Measurements from ENCODE around the gene P3H3.
A peak's percentile ranks its signal among the peaks of the same experiment; 100 is the strongest.
"Not testable (repeated sequence)": the region's sequence is repeated elsewhere in the genome, so short reads cannot be mapped to it uniquely, and the experiment has no call there.

P3H3 gene

GRCh38 chr12:6866163-6866919 is 38.1 kb downstream of the P3H3 start:
- DNase-seq (ENCODE audit: low read depth in 2 of 2), result no peak

GRCh38 chr12:6866920-6867412 is 38.8 kb downstream of the P3H3 start:
- no peak for DNase-seq (ENCODE audit: low read depth in 2 of 2)

DNA sequence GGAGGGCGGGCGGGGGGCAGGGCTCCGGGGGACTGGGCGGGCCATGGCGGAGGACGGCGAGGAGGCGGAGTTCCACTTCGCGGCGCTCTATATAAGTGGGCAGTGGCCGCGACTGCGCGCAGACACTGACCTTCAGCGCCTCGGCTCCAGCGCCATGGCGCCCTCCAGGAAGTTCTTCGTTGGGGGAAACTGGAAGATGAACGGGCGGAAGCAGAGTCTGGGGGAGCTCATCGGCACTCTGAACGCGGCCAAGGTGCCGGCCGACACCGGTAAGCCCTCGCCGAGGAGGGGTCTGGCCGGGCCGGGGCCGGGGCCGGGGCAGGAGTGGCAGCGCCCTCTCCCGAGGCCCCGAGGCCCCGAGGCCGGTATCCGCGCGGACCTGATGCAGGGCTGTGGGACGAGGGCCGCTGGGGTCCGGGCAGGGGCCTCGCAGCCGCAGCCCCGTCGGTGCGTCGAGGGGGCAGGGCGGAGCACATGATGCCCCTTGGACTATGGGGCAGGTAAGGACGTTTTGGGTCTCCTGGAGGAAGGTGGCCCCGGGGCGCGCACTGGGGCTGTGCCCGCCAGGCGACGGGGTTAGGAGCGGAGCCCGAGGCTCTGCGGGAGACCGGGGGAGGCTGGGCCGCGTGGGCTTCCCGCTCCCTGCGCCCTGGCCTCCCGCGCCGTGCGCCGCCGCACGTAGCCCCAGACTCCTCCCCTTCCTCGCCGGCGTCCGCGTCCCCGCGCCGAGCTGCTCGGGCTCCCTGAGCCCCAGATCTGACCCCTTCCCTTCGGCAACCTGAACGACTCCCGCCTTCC is 39.4 kb downstream of the P3H3 start, which contains the start of gene TPI1:
Gene TPI1, plus strand, starts transcription at position 119 of the 798 bp plus-strand sequence. Its CDS starts 36 bp downstream, at position 155.
- DNase-seq (ENCODE audit: low read depth in 2 of 2), result peak; percentile 58 to 75

DNA sequence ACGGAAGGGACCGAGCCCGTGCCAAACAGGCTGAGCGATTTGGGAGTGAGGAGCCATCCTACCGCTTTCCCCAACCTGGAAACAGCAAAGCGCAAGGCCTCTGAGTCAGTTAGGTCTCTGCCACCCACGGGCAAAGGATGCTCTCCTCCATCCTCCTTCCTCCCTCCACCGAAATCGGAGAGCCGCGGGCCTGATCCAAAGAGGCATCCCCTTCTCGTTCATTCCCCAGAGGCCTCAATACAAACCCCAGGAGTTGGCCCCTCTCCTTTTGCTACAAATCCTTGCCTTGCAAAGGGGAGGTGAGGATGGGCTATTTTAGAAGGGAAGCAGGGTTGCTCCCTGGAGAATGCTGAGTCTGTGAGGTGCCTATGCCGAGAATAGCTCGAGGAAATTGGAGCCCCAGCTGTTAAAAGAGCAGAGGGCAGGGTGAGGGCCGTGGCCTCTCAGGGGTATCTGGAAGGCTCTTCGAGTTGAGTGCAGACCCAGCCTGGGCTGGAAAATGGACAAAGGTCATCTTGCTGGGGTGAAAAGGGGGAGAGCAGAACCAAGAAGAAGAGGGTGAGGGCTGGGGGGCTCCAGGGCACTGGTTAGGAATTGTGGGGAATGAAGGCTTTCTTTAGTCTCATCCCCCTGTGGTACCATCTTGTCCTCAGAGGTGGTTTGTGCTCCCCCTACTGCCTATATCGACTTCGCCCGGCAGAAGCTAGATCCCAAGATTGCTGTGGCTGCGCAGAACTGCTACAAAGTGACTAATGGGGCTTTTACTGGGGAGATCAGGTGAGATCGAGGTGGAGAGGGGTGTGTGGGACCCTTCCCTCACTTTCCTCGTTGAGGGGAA is 40.2 kb downstream of the P3H3 start:
- no peak for DNase-seq (ENCODE audit: low read depth in 2 of 2)

DNA sequence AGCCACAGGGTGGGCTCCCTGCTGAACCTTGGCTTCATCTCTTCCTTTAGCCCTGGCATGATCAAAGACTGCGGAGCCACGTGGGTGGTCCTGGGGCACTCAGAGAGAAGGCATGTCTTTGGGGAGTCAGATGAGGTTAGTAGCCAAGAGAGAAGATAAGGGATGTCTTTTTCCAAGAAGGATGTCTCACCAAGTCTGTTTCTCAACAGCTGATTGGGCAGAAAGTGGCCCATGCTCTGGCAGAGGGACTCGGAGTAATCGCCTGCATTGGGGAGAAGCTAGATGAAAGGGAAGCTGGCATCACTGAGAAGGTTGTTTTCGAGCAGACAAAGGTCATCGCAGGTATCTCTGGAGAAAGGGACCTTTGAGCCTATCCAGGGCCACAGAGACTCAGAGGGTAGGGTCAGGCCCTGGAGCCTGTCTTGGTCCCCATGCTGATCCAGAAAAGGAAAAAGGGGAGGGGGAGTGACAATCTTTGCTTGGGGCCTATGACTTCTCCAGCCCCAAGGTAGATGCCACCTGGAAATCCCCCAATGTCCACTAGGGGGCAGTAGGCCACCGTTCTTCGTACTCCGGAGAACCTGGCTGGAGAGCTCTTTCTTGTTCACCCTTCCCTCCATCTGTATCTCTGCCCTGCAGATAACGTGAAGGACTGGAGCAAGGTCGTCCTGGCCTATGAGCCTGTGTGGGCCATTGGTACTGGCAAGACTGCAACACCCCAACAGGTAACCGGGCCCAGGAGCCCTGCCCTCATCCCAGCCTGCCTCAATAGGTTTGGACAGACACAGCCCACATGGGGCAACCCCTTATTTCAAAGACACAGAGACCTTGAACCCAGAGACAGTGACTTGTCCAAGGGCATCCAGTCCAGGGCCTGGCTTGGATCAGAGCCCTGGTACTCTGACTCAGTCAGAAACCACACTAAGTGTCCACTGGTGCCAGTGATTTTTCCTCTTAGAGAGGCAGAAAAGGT is 41.1 kb downstream of the P3H3 start:
- peak; percentile 69 to 77 for DNase-seq (ENCODE audit: low read depth in 2 of 2)

DNA sequence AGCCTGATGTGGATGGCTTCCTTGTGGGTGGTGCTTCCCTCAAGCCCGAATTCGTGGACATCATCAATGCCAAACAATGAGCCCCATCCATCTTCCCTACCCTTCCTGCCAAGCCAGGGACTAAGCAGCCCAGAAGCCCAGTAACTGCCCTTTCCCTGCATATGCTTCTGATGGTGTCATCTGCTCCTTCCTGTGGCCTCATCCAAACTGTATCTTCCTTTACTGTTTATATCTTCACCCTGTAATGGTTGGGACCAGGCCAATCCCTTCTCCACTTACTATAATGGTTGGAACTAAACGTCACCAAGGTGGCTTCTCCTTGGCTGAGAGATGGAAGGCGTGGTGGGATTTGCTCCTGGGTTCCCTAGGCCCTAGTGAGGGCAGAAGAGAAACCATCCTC is 42.1 kb downstream of the P3H3 start:
- not testable (repeated sequence) for DNase-seq (ENCODE audit: low read depth in 2 of 2)

DNA sequence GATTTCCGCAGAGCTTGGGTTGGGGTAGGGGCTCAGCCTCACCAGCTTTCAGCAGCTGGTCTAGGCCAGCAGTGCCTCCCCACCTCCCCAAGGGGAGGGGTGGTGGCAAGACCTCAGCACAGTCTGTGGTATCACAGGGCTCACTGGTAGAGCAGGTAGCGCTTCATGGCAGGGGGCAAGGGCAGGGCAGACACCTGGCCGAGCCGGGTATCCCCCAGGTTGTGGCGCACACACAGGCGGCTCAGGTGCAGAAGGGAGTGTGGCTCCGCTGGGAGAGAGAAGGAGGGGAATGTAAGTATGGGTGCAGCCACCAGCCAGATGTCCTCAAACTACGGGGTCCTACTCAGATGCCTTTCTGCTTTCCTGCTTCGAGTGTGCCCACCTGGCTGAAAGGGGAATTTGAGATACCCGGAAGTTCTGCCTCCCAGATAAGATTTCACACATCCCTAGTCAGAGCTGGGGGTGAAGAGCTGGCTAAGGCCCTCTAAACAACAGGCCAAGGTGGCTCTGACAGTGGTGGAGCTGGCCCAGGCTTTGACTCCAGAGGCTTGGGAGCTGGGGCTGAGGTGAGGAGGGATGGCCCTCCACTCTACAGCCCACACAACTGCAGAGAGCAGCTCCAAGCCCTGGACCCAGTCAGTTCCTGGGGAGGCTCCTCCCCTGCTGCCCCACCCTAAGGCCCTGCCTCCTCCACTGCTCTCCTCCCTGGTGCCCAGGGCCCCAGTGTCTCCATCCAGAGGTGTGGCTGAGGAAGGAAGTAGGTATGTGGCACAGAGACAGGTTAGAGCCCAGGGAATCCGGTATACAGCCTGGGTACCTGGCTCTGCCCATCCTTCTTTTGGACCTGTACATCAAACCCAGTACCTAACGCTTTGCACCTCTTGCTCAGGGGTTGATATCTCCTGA is 43.1 kb downstream of the P3H3 start:
- no peak for DNase-seq (ENCODE audit: low read depth in 2 of 2)

DNA sequence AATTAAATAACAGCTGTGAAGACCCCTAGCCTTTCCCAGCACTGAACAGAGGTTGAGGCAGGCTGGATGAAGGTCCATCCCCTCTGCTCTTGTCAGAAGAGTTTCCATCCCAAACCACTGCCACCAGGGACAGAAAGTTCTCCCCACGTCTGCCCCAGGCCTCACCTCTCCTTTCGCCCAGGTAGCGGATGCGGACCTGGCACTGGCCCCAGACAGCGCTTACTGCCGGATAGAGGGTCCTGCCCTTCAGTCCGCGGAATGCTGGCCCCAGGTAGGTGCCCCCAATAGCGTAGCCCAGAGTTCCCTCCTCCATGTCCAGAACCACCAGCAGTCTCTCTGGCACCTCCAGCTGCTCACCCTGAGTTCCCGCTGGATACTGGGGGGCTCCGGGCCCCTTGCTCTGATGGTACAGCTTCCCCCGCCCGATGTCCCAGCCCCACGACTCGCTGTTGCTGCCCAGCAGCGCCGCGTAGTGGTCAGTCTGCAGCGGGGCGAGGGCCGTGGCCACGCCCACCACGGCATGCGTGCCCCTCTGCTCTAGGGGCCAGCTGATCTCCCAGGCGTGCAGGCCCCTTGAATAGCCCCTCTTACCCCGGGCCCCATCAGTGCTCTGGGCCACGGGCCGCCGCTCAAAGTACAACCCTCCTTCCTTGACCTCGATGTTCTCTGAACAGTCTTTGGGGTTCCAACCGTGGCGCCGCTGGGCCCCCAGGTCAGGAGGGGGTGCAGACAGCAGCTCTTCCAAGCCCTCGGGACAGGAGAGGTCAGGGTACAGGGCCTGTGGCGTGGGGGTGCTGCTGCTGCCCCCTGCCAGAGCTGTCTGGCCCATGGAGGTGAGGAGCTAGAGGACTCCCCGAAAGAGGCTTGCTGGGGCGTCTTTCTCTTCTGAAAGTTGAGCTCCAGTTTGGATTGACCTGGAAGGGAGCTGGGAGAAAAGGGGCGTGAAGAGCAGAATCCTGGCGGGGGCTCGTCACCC is 44.2 kb downstream of the P3H3 start:
- DNase-seq (ENCODE audit: low read depth in 2 of 2), result peak; percentile 66 to 73

DNA sequence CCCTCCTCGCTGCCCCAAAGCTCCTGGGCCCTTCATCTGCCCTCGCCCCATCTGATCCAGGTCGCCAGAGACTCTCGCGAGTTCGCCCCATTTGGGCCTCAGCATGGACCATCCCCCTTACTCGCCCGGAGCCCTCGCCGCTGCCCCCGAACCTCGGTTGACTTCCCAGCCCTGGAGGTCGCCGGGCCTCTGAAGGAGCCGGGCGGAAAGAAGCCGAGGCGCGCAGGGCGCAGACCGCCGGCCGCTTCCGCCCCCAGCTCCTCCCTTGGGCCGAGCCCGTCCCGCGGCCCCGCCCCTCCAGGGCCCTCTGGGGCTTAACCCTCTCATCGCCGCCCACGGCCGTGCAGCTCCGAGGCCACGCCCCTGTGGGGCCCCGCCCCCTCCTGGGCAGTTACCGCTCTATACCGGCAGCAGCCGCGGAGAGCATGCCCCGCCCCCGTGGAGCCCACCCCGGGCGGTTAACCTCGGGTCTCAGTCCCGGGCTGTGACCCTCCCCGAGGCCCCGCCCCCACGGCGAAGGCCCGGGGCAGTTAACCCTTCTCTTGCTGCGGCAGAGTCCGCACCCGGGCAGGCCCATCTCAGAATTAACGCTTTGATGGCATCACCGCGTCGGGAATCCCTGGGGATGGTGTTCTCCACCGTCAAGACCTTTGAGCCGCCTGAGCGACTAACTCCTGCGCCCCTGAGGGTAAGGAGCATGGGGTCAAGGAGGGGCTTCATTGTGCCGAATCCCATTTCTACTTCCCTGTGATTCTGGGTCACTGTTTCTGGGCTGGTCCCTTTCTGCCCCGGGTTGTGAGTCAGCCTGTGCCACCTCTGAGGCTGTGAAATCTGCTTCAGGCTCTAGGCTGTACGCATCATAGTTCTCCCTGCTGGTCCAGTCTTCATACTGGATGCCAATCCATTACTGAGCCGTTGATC is 45.1 kb downstream of the P3H3 start, which contains the start of gene SPSB2:
Gene SPSB2, minus strand, starts transcription at position 210 of the 921 bp plus-strand sequence. CDS start 402 bp downstream, outside the sequence.
- DNase-seq (ENCODE audit: low read depth in 2 of 2), result peak; percentile 96 to 100

DNA sequence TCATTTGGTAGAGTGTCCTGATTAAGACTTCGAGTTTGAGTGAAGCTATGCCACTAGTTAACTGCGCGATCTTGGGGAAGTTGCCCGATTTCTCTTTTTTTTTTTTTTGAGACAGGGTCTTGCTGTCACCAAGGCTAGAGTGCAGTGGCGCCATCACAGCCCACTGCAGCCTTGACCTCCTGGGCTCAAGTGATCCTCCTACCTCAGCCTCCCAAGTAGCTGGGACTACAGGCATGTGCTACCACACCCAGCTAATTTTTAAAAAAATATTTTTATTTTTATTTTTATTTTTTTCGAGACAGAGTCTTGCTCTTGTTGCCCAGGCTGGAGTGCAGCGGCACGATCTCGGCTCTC is 45.8 kb downstream of the P3H3 start:
- DNase-seq (ENCODE audit: low read depth in 2 of 2), result not testable (repeated sequence)

GRCh38 chr12:6879824-6880223 is 51.6 kb downstream of the P3H3 start:
- DNase-seq (ENCODE audit: low read depth in 2 of 2), result not testable (repeated sequence)

GRCh38 chr12:6883252-6883651 is 55.0 kb downstream of the P3H3 start:
- DNase-seq (ENCODE audit: low read depth in 2 of 2), result no peak

- DNase-seq (ENCODE audit: low read depth in 2 of 2), result no peak
Observed at GRCh38 chr12:6883683-6884082, 55.5 kb downstream of the P3H3 start.

DNA sequence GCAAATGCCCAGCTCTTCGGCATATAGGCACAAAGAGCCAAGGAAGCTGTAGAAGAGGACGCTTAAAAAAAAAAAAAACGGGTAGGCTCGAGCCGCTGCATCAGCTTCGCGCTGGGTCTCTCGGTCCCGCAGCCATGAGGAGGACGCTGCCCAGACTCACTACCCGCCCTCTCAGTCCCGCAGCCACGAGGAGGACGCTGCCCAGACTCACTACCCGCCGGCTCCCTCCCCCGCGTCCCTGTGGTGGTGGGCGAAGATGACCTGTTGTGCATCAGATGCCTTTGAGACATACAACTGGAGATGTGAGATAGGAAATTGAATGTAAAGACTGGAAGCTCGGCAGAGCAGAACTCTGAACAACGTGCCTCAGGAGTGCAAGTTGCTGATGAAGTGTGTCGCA is 56.3 kb downstream of the P3H3 start:
- DNase-seq (ENCODE audit: low read depth in 2 of 2), result no peak

DNA sequence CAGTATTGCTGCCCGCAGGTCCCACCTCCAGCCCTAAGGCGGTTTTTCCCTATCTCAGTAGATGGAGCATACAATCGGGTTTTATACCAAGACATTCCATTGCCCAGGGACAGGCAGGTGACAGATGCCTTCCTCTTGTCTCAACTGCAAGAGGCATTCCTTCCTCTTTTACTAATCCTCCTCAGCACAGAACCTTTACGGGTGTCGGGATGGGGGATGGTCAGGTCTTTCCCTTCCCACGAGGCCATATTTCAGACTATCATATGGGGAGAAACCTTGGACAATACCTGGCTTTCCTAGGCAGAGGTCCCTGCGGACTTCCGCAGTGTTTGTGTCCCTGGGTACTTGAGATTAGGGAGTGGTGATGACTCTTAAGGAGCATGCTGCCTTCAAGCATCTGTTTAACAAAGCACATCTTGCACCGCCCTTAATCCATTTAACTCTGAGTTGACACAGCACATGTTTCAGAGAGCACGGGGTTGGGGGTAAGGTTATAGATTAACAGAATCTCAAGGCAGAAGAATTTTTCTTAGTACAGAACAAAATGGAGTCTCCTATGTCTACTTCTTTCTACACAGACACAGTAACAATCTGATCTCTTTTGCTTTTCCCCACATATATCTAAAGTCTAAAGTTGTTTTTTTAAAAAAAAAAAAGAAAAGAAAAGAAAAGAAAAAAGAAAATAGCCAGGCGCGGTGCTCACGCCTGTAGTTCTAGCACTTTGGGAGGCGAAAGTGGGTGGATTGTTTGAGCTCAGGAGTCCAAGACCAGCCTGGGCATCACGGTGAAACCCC is 58.2 kb downstream of the P3H3 start:
- DNase-seq (ENCODE audit: low read depth in 2 of 2), result not testable (repeated sequence)

- DNase-seq (ENCODE audit: low read depth in 2 of 2), result no peak
Observed at GRCh38 chr12:6887460-6887859, 59.3 kb downstream of the P3H3 start.

Data from stimulated activated CD8-positive, alpha-beta memory T cell treated with anti-CD3 and anti-CD28 coated beads, Interleukin-7, amount 100 ng/mL, for 4 hours (primary cell).